ENCODE measurements around the gene FNBP1L. TPM values are rescaled to one million over a fixed set of nuclear protein-coding genes. Genes with fewer than 3 reads are reported as not detected.
"Not testable (repeated sequence)": the region's sequence is repeated elsewhere in the genome, so short reads cannot be mapped to it uniquely, and the experiment has no call there.

FNBP1L gene
- total and polyA plus RNA-seq, 10 of the 15 experiments (the other 5 are each of a cell fraction or from before 2014, with no cell fraction given): 0.02 to 0.12 (median 0.07) TPM; not detected in 4

DNA sequence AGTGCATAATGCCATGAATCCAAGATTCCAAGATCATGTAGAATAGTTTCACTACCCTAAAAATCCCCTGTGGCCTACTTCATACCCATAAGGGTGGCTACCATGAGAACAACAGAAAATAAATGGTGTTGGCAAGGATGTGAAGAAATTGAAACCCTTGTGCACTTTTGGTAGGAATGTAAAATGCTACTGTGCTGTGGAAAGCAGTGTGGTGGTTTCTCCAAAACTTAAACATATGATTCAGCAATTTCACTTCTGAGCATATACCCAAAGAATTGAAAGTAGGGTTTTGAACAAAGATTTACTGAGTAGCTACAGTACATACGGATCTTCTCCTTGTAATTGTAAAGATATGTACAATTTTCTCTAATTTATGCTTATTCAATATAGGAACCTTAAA is 16.0 kb downstream of the FNBP1L start (continued):
- TF ChIP-seq, protein P1, sequence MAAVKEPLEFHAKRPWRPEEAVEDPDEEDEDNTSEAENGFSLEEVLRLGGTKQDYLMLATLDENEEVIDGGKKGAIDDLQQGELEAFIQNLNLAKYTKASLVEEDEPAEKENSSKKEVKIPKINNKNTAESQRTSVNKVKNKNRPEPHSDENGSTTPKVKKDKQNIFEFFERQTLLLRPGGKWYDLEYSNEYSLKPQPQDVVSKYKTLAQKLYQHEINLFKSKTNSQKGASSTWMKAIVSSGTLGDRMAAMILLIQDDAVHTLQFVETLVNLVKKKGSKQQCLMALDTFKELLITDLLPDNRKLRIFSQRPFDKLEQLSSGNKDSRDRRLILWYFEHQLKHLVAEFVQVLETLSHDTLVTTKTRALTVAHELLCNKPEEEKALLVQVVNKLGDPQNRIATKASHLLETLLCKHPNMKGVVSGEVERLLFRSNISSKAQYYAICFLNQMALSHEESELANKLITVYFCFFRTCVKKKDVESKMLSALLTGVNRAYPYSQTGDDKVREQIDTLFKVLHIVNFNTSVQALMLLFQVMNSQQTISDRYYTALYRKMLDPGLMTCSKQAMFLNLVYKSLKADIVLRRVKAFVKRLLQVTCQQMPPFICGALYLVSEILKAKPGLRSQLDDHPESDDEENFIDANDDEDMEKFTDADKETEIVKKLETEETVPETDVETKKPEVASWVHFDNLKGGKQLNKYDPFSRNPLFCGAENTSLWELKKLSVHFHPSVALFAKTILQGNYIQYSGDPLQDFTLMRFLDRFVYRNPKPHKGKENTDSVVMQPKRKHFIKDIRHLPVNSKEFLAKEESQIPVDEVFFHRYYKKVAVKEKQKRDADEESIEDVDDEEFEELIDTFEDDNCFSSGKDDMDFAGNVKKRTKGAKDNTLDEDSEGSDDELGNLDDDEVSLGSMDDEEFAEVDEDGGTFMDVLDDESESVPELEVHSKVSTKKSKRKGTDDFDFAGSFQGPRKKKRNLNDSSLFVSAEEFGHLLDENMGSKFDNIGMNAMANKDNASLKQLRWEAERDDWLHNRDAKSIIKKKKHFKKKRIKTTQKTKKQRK (IDR thresholded peaks at IDR 0.05; ENCODE audit: low read depth, low read length): no peak
- TF ChIP-seq, protein P2, sequence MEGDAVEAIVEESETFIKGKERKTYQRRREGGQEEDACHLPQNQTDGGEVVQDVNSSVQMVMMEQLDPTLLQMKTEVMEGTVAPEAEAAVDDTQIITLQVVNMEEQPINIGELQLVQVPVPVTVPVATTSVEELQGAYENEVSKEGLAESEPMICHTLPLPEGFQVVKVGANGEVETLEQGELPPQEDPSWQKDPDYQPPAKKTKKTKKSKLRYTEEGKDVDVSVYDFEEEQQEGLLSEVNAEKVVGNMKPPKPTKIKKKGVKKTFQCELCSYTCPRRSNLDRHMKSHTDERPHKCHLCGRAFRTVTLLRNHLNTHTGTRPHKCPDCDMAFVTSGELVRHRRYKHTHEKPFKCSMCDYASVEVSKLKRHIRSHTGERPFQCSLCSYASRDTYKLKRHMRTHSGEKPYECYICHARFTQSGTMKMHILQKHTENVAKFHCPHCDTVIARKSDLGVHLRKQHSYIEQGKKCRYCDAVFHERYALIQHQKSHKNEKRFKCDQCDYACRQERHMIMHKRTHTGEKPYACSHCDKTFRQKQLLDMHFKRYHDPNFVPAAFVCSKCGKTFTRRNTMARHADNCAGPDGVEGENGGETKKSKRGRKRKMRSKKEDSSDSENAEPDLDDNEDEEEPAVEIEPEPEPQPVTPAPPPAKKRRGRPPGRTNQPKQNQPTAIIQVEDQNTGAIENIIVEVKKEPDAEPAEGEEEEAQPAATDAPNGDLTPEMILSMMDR (IDR thresholded peaks at IDR 0.05 in 2 of 3, conservative IDR thresholded peaks at IDR 0.05 in 1 of 3; ENCODE audit: control insufficient read depth in 2 of 3, extremely low read depth in 1 of 3, insufficient read depth in 1 of 3, low read depth in 3 of 3, low read length in 3 of 3): no peak
- TF ChIP-seq RFX5 (IDR thresholded peaks at IDR 0.05; ENCODE audit: low read depth, low read length): no peak

DNA sequence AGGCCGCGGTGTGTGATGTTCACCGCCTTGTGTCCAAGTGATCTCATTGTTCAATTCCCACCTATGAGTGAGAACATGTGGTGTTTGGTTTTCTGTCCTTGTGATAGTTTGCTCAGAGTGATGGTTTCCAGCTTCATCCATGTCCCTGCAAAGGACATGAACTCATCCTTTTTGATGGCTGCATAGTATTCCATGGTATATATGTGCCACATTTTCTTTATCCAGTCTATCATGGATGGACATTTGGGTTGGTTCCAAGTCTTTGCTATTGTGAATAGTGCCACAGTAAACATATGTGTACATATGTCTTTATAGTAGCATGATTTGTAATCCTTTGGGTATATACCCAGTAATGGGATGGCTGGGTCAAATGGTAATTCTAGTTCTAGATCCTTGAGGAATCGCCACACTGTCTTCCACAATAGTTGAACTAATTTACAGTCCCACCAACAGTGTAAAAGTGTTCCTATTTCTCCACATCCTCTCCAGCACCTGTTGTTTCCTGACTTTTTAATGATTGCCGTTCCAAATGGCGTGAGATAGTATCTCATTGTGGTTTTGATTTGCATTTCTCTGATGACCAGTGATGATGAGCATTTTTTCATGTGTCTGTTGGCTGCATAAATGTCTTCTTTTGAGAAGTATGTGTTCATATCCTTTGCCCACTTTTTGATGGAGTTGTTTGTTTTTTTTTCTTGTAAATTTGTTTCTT is 17.6 kb downstream of the FNBP1L start:
- in situ Hi-C loops (cut with MboI): not testable (repeated sequence)
- 66% methylated on average over 6 of the region's 6 CpGs for WGBS (ENCODE audit: insufficient coverage, insufficient replicate concordance, low lambda C conversion rate, missing lambda C conversion rate)

More for the DNA sequence above, 17.6 kb downstream of the FNBP1L start:
- H3K36me3 ChIP-seq (ENCODE audit: control insufficient read depth in 2 of 2, insufficient read depth in 2 of 2, low read length in 1 of 2); intact Hi-C loops (cut with micrococcal nuclease; ENCODE audit: unreplicated experiment); H3K4me1 ChIP-seq (ENCODE audit: control insufficient read depth, insufficient read depth, low read length); DNase-seq (ENCODE audit: low read depth, low spot score); H4K20me1 ChIP-seq (ENCODE audit: control insufficient read depth, insufficient read depth); H3K4me2 ChIP-seq (ENCODE audit: control insufficient read depth, insufficient read depth); H3K27me3 ChIP-seq (replicated peaks in 1 of 2; ENCODE audit: control insufficient read depth in 2 of 2, insufficient read depth in 2 of 2, low read length in 1 of 2); H2AFZ ChIP-seq (ENCODE audit: control insufficient read depth, low read depth, low read length); BruUV-seq (replicated peaks); FAIRE-seq; ATAC-seq; H3K9me3 ChIP-seq (replicated peaks; ENCODE audit: control insufficient read depth, insufficient read depth, low read length); H3K27ac ChIP-seq (ENCODE audit: control insufficient read depth, insufficient read depth); H3K4me3 ChIP-seq; H3K79me2 ChIP-seq (ENCODE audit: control insufficient read depth, insufficient read depth, low read length); H3K9ac ChIP-seq (ENCODE audit: control insufficient read depth, insufficient read depth, low read length); CTCF ChIA-PET; RAD21 ChIA-PET (ENCODE audit: unreplicated experiment); SMC1A ChIA-PET (ENCODE audit: uncharacterized antibody, unreplicated experiment): not testable (repeated sequence)
- POLR2A ChIA-PET: interaction anchor here (0.6 kb wide), 1 partner anchor 1375 kb away, joined by 4 read pairs; no protein-coding TSS in a partner anchor

All from GM12878 (cell line).